Putamen (tissue), 1 donor: Measurements from ENCODE around the gene RXRB.
A peak's percentile ranks its signal among the peaks of the same experiment; 100 is the strongest.
"Not testable (repeated sequence)": the region's sequence is repeated elsewhere in the genome, so short reads cannot be mapped to it uniquely, and the experiment has no call there.

Experiments used
- DNase-seq: peaks from one replicate; pipeline ENCODE4 v3.0.0-alpha.2; 2016; ENCODE audit warnings: low spot score

The RXRB gene

DNA sequence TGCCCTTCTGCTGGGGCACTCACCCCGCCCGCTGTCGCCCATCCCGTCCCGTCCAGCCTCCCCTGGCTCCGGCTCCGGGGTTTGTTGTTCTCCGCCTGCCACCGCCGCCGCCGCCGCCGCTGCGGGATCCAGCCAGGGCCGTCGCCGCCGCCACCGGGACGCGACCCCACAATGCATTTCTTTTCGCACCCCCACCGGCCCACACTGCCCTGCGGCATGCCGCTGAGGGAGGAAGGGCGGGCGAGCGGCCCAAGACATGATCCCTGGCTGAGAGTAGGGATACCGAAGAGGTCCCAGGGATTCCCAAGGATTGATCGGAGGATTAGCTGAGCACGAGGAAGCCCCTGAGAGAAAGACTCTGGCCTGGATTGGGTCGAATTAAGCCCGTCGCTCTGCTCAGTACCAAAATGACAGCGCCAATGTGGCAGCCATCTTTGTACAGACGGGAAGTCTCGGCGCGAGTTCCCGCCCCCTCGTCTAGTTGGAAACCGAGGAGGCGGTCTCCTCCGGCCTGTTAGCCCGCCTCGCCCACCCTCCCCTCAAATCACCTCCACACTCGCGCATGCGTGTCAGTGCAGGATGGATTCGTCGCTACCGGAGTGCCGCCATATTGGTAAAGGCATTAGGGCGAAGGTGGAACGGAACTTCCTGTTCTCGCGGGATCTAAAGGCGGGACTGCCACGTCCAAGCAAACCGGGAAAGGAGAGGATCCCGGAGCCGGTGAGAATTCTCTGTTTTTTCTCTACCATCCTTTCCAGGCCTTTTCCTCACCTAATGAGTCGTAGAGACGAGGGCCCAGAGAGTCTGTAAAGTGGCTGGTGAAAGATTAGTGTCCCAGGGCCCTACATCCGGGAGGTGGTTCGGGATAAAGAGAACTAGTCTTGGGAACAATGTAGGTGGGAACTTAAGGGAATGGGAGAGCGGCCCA, at the start of gene RXRB, which contains the start of gene SLC39A7:
Gene RXRB, minus strand, starts transcription at position 447 of the 928 bp plus-strand sequence. Its CDS starts 189 bp downstream, at position 258.
Gene SLC39A7, plus strand, starts transcription at position 649 of the 928 bp plus-strand sequence. CDS start 379 bp downstream, outside the sequence.
- DNase-seq: peak; percentile 99

DNA sequence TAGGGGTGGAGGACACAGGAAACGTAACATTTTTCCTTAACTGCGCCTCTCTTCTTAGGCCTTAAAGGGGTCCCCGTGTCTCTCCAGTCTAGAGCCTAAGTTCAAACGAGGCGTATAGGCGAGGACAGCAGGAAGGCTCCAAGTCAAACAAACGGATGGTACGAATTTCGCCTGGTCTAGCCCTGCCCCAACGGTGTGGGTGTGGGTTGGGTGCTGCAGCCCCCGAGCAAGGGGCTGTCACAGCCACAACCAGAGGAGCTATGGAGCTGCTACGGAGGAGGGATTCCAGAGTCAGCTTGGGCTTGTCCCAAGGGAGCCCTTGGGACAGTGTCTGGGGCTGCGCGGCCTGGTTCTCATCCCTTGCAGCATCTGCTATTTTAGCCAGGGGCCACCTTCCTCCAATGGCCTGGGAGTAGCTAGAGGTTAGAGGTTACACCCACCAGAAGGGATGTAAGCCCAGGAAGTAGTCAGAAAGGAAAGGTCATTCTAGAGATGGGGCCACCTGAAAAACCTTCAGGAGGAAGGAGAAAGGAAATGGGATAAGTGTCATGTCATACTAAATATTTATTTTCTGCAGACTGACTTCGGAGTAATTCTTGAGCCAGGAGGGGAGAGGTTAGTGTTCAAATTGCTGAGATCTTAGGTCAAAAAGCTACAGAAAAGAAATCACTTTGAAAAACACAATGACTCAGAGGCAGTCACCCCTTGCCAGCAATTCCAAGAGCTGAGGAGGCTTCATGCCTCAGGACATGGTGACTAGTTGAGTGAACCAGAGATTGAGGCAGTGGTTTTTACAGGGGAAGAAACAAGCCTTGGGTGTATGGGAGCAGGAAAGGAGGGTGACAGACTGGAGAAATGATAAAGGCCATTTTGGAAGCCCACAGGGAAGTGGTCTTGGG, 49.5 kb upstream of the RXRB start:
- no peak for DNase-seq

DNA sequence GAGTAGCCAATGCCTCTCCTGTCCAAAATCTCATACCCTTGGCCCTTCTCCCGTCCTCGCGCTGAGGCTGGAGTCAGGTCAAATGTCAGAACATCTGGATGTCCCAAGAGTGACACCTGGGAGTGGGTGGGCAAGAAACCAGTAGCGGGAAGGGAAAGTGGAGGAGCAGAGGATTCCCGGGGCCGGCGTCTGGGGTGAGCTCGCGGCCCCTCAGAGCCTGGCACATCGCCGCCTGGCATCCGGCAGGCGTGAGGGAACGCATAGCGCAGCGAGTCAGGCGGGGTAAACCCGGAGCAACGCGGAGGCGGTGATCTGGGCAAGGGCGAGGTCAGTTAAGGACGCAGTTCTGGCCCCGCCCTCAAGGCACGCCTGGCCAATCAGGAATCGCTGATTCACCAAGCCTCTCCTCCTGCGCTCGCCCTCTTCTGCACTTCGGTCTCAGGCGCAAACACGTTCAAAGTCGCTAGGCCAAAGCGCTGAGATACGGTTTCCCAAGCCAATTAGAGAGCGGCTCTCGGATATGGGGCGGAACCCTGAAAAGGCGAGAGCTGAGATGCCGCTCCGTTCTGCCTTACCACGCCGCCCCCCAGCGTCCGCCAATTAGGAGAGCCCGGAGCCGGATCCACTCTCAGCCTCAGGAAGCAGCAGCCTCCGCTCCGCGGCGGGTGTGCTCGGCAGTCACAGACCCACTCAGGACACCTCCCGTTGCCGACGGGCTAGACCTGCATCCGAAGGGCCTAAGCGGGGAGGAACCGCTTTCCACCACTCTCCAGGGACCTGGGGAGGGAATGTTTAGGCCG, 48.7 kb upstream of the RXRB start:
- peak; percentile 99 for DNase-seq

GRCh38 chr6:33248643-33248931, 48.1 kb upstream of the RXRB start:
- no peak for DNase-seq

GRCh38 chr6:33247977-33248642, 47.6 kb upstream of the RXRB start:
- peak; percentile 84 for DNase-seq

GRCh38 chr6:33243476-33243875, 43.0 kb upstream of the RXRB start:
- no peak for DNase-seq

- DNase-seq: no peak
Measured at GRCh38 chr6:33241968-33242367, 41.5 kb upstream of the RXRB start.

DNA sequence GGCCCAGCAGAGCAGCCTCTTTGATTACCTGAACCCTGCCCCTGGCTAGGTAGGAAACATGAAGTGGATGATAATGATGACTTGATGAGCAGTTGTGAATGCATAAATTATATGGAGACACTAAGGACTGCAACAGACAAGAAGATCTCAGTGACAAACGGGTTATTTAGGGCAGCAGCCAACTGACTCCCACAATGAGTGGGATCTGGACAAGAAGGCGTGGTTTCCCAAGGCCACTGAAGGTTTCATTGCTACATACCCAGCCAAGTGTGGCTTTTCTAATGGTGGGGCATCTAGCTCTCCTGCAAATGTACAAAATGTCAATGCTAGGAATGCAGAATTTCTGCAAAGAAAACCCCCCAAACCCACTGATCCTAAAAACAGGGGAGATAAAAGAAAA, 37.3 kb upstream of the RXRB start:
- DNase-seq: no peak

DNA sequence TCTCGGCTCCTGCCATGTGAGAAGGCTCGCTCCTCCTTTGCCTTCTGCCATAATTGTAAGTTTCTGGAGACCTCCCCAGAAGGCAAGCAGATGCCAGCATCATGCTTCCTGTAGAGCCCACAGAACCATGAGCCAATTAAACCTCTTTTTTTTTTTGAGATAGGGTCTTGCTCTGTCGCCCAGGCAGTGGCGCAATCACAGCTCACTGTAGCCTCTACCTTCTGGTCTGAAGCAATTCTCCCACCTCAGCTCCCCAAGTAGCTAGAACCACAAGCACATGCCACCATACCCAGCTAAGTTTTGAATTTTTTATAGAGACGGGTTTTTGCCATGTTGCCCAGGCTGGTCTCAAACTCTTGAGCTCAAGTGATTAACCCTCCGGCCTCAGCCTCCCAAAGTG, 36.4 kb upstream of the RXRB start:
- DNase-seq: no peak

DNA sequence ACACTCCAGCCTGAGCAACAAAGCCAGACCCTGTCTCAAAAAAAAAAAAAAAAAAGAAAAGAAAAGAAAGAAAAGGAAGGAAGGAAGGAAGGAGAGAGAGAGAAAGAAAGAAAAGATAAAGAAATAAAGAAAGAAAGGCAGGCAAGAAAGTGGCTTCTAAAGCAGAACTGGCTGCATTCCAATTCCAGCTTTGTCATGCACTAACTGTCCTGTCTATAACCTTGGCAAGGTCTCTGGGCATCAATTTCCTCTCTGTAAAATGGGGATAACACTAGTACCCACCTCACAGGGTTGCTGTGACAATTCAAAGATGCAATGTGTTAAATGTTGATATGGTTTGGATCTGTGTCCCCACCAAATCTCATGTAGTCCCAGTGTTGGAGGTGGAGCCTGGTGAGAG, 35.9 kb upstream of the RXRB start:
- no peak for DNase-seq

DNA sequence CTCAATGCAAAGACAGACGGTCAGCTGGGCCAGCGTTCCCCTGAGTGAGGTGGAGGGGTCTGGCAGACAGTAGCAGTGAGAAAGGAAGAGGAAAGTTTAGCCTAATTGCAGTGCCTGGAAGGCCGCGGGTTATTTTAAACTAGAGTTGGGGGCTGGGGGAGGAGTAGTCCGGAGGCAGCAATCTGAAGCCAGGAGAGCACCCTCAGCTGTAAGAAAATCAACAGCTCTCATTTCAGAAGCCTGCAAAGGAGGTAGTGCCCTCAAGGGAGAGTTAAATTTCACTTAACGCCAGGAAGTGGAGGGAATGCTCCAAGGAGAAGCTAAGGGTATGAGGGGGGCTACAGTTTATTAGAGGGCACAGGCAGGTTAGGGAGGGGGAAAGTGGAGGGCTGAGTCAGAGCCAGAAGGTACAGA, 34.8 kb upstream of the RXRB start:
- DNase-seq: no peak

DNA sequence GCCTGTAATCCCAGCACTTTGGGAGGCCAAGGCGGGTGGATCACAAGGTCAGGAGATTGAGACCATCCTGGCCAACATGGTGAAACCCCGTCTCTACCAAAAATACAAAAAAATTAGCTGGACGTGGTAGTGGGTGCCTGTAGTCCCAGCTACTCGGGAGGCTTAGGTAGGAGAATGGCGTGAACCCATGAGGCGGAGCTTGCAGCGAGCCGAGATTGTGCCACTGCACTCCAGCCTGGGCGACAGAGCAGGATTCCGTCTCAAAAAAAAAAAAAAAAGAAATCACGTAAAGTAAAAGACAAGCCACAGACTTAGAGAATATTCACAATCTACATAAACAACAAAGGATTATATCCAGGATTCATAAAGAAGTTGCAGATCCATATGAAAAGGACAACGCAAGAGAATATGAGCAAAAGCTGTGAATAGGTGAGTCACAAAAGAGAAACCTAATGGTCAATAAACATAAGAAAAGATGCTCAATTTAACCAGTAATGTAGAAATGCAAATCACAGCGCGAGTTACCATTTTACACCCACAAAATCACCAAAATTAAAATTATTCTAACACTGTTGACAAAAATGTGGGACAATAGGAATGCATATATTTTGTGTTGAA, 26.1 kb upstream of the RXRB start:
- DNase-seq: not testable (repeated sequence)

DNA sequence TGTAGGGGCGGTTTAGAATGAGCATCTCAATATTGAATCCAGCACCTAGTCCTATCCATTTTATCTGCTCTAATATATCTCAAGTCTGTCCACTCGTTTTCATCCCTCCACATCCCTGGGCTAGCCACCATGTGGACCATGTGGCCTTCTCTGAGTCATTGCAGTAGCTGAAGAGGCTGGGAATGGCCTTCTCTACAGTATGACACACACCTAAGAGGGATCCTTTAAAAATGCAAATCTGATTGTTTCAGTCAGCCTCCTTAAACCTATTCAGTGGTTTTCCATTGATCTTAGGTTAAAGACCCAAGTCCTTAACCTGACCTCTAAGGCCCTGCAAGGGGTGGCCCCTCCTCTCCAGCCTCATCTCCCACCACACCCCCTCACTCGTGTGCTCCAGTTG, 17.2 kb upstream of the RXRB start:
- no peak for DNase-seq

DNA sequence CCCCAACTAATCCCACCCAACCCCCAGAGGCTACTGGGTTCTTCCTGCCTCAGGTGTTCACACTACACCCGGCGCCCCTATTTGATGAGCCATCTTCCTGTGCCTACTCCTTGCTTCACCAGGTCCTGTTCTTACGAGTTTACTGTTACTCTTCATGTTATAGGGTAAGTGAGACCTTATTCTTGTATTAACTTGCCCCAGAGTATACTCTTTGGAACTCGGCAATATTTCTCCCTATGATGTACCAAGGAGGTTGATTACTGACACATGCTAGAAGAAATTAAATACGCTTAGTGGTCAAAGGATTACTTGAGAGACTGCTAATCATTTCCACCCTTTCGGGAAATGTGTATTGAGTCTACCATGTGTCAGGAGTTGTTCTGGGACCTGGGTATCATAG, 16.8 kb upstream of the RXRB start:
- DNase-seq: no peak

- DNase-seq: no peak
Measured at GRCh38 chr6:33216117-33216649, 15.7 kb upstream of the RXRB start.

GRCh38 chr6:33215271-33216116, 15.0 kb upstream of the RXRB start:
- DNase-seq: no peak

GRCh38 chr6:33213989-33214335, 13.5 kb upstream of the RXRB start:
- DNase-seq: no peak

GRCh38 chr6:33213166-33213988, 12.9 kb upstream of the RXRB start:
- no peak for DNase-seq

GRCh38 chr6:33212857-33213165, 12.3 kb upstream of the RXRB start:
- no peak for DNase-seq
